T-cell (primary cell): ENCODE results near the gene APOO. TPM values are rescaled to one million over a fixed set of nuclear protein-coding genes. Genes with fewer than 3 reads are reported as not detected.
A peak's percentile ranks its signal among the peaks of the same experiment; 100 is the strongest.
"Not testable (repeated sequence)": the region's sequence is repeated elsewhere in the genome, so short reads cannot be mapped to it uniquely, and the experiment has no call there.

Experiments used
- ATAC-seq, 4 experiments: fragments of 200-7000 bp in 3 of 4; fragments of 150-1000 bp in 1 of 4; cut with Tn5 transposase; replicated peaks in 1 of 4; 1 replicate in 3 of 4; 2 replicates in 1 of 4; pipeline ENCODE4 v1.10.0; 2021; ENCODE audit warnings: moderate library complexity in 3 of 4, mild to moderate bottlenecking in 2 of 4, moderate number of reproducible peaks in 1 of 4
- CTCF ChIA-PET, 2 donors: fragments of 300-600 bp; sonication (Branson Sonifier 250); formaldehyde crosslinking; loops; one replicate each; lab custom pipeline; 2022; ENCODE audit warnings: antibody characterized with exemption in 2 of 2; lab: Charles Lee
- POLR2A ChIA-PET, 2 donors: fragments of 300-600 bp; sonication (Branson Sonifier 250); formaldehyde crosslinking; loops; one replicate each; lab custom pipeline; 2022; ENCODE audit warnings: antibody characterized with exemption in 2 of 2; lab: Charles Lee
- DNase-seq, 35 experiments: peaks; one replicate each; pipeline versions ENCODE4 v3.0.0 to v3.0.0-alpha.2; 2013 to 2023
- H3K27ac ChIP-seq: one replicate; pipeline ENCODE4 v1.5.1; 2013; ENCODE audit warnings: low read length
- H3K27me3 ChIP-seq, 2 experiments: replicated peaks in 1 of 2; 1 replicate in 1 of 2; 2 replicates in 1 of 2; pipeline versions ENCODE4 v1.6.1 to v1.7.0; 2013; ENCODE audit warnings: low read length in 1 of 2, mixed read lengths in 1 of 2; ENCODE audit not compliant: control insufficient read depth in 2 of 2, insufficient read depth in 2 of 2; ENCODE audit errors: extremely low read depth in 1 of 2
- H3K36me3 ChIP-seq, 2 donors: 1 replicate in 1 of 2; 2 replicates in 1 of 2; pipeline versions ENCODE4 v1.6.1 to v1.7.0; 2013; ENCODE audit warnings: low read length in 1 of 2; ENCODE audit not compliant: control insufficient read depth in 2 of 2, insufficient read depth in 1 of 2; ENCODE audit errors: extremely low read depth in 1 of 2
- H3K4me1 ChIP-seq, 2 experiments: 1 replicate in 1 of 2; 2 replicates in 1 of 2; pipeline versions ENCODE4 v1.6.1 to v1.7.0; 2013; ENCODE audit warnings: low read length in 2 of 2, mixed read lengths in 1 of 2; ENCODE audit not compliant: insufficient read depth in 2 of 2, control insufficient read depth in 1 of 2; ENCODE audit errors: extremely low read depth in 1 of 2
- H3K4me3 ChIP-seq, 2 donors: 1 replicate in 1 of 2; 2 replicates in 1 of 2; pipeline versions ENCODE4 v1.5.1 to v1.7.0; 2013; ENCODE audit warnings: mild to moderate bottlenecking in 2 of 2, low read length in 1 of 2, moderate library complexity in 1 of 2; ENCODE audit not compliant: control insufficient read depth in 1 of 2; ENCODE audit errors: extremely low read depth in 1 of 2
- H3K9me3 ChIP-seq: 2 replicates; pipeline ENCODE4 v1.7.0; 2013
- H3K27ac Mint-ChIP-seq, 2 donors: one replicate each; pipeline ENCODE4 v1.8.0; 2020 to 2021; ENCODE audit warnings: mild to moderate bottlenecking in 2 of 2, mixed read lengths in 2 of 2
- H3K27me3 Mint-ChIP-seq, 2 donors: one replicate each; pipeline ENCODE4 v1.8.0; 2021 to 2022; ENCODE audit warnings: mixed read lengths in 2 of 2
- H3K36me3 Mint-ChIP-seq: one replicate; pipeline ENCODE4 v1.8.0; 2021; ENCODE audit warnings: mixed read lengths
- H3K4me1 Mint-ChIP-seq, 3 donors: one replicate each; pipeline ENCODE4 v1.8.0; 2020 to 2022; ENCODE audit warnings: mixed read lengths in 3 of 3, mild to moderate bottlenecking in 1 of 3
- H3K4me3 Mint-ChIP-seq, 3 donors: one replicate each; pipeline ENCODE4 v1.8.0; 2020 to 2022; ENCODE audit warnings: mild to moderate bottlenecking in 3 of 3, mixed read lengths in 3 of 3, moderate library complexity in 3 of 3
- H3K9me3 Mint-ChIP-seq, 3 donors: one replicate each; pipeline ENCODE4 v1.8.0; 2020 to 2022; ENCODE audit warnings: mixed read lengths in 3 of 3
- WGBS: methylation state at CpG from one replicate; pipeline ENCODE4 v1.1.5; 2013; ENCODE audit warnings: missing lambda C conversion rate; ENCODE audit not compliant: insufficient coverage; 5-methylcytosine and 5-hydroxymethylcytosine counted together
- total RNA-seq, 35 experiments: library from RNA in 6 of 35; stranded (reverse) in 6 of 35; fragments of 120-200 nt in 1 of 35; gene quantifications; one replicate each; pipeline versions ENCODE4 v1.2.1 to v1.2.4 and lab custom pipeline; 2013 to 2026

Gene APOO
- total RNA-seq, 5 donors from 2014 or later (not counting 1 experiment from before 2014, with no cell fraction given), result 5.2 to 16.5 (median 6.4) TPM

- Mint-ChIP-seq H3K4me1 (peaks cover 0 to 20% (median 5%) of the 10 kb centered on the region in 3 donors), H3K27ac (peak overlapping the region in 1 of 2 donors; percentile 39)
- H3K36me3 Mint-ChIP-seq, H3K36me3 ChIP-seq, H3K4me3 ChIP-seq, H3K9me3 Mint-ChIP-seq, H3K27me3 Mint-ChIP-seq, ATAC-seq, H3K27ac ChIP-seq, H3K4me1 ChIP-seq, H3K27me3 ChIP-seq, DNase-seq, H3K4me3 Mint-ChIP-seq, CTCF ChIA-PET, H3K9me3 ChIP-seq, POLR2A ChIA-PET: not testable (repeated sequence)
- no CpG with 5 or more reads among the region's 2 CpGs for WGBS
Measured at GRCh38 chrX:23861952-23862351, 45.8 kb downstream of the APOO start.

- H3K4me1 Mint-ChIP-seq, result peaks cover 0 to 20% (median 5%) of the 10 kb centered on the region in 3 donors
- WGBS, result no CpG with 5 or more reads among the region's 6 CpGs
- CTCF ChIA-PET, result no interaction called here
- Histone ChIP-seq H3K4me3 (no peak overlapping the region), H3K27ac (no peak overlapping the region), H3K27me3 (no peaks in the 10 kb centered on the region), H3K4me1 (no peaks in the 10 kb centered on the region), H3K9me3 (no peaks in the 10 kb centered on the region), H3K36me3 (peaks cover 0 to 4% of the 10 kb centered on the region in 2 donors)
- no peaks in the 10 kb centered on the region for H3K9me3 Mint-ChIP-seq
- no peaks in the 10 kb centered on the region for H3K27me3 Mint-ChIP-seq
- ATAC-seq (no peak), DNase-seq (peak in 1 of 35 experiments; percentile 4)
- H3K27ac Mint-ChIP-seq, result peak overlapping the region in 1 of 2 donors; percentile 39
- no peak overlapping the region for H3K4me3 Mint-ChIP-seq
- POLR2A ChIA-PET, result no interaction called here
- peaks cover 6% of the 10 kb centered on the region for H3K36me3 Mint-ChIP-seq
Measured at GRCh38 chrX:23861215-23861896, 46.4 kb downstream of the APOO start.

- H3K27me3 ChIP-seq, H3K9me3 Mint-ChIP-seq, POLR2A ChIA-PET, H3K27ac Mint-ChIP-seq, H3K4me3 ChIP-seq, H3K36me3 ChIP-seq, H3K27ac ChIP-seq, ATAC-seq, H3K9me3 ChIP-seq, H3K36me3 Mint-ChIP-seq, CTCF ChIA-PET, H3K27me3 Mint-ChIP-seq, DNase-seq, H3K4me3 Mint-ChIP-seq, H3K4me1 ChIP-seq: not testable (repeated sequence)
- H3K4me1 Mint-ChIP-seq, result peaks cover 0 to 20% (median 5%) of the 10 kb centered on the region in 3 donors
- no CpG with 5 or more reads among the region's 7 CpGs for WGBS
Measured at GRCh38 chrX:23859238-23859637, 48.5 kb downstream of the APOO start.

GRCh38 chrX:23857935-23858334, 49.8 kb downstream of the APOO start:
- Mint-ChIP-seq H3K4me1 (peaks cover 0 to 13% (median 5%) of the 10 kb centered on the region in 3 donors), H3K27ac (no peak overlapping the region), H3K36me3 (peaks cover 4% of the 10 kb centered on the region), H3K9me3 (no peaks in the 10 kb centered on the region), H3K27me3 (no peaks in the 10 kb centered on the region), H3K4me3 (no peak overlapping the region)
- Histone ChIP-seq H3K36me3 (no peaks in the 10 kb centered on the region), H3K4me3 (no peak overlapping the region), H3K4me1 (no peaks in the 10 kb centered on the region), H3K27me3 (no peaks in the 10 kb centered on the region), H3K9me3 (no peaks in the 10 kb centered on the region), H3K27ac (no peak overlapping the region)
- CTCF ChIA-PET, result no interaction called here
- POLR2A ChIA-PET, result interaction anchor here in 1 of 2 donors (0.6 kb wide), 1 partner anchor 59 kb away, joined by 18 read pairs; no protein-coding TSS in a partner anchor
- ATAC-seq, result no peak
- no peak for DNase-seq
- WGBS, result no CpG with 5 or more reads among the region's 5 CpGs

- Mint-ChIP-seq H3K27ac (no peak overlapping the region), H3K9me3 (no peaks in the 10 kb centered on the region), H3K36me3 (peaks cover 4% of the 10 kb centered on the region), H3K4me1 (peaks cover 0 to 11% (median 2%) of the 10 kb centered on the region in 3 donors), H3K4me3 (no peak overlapping the region), H3K27me3 (no peaks in the 10 kb centered on the region)
- Histone ChIP-seq H3K36me3 (no peaks in the 10 kb centered on the region), H3K4me1 (no peaks in the 10 kb centered on the region), H3K27ac (no peak overlapping the region), H3K27me3 (no peaks in the 10 kb centered on the region), H3K9me3 (no peaks in the 10 kb centered on the region), H3K4me3 (no peak overlapping the region)
- POLR2A ChIA-PET, result no interaction called here
- CTCF ChIA-PET, result no interaction called here
- ATAC-seq (no peak), DNase-seq (no peak)
Measured at GRCh38 chrX:23857363-23857762, 50.4 kb downstream of the APOO start.

- Mint-ChIP-seq H3K4me1 (peaks cover 0 to 2% (median 0%) of the 10 kb centered on the region in 3 donors), H3K4me3 (no peak overlapping the region), H3K9me3 (no peaks in the 10 kb centered on the region), H3K27me3 (no peaks in the 10 kb centered on the region), H3K36me3 (peaks cover 4% of the 10 kb centered on the region), H3K27ac (no peak overlapping the region)
- ATAC-seq, result no peak
- ChIA-PET POLR2A (no interaction called here), CTCF (interaction anchor here in 1 of 2 donors (0.7 to 0.9 kb wide), 2 partner anchors 17 to 72 kb away, joined by 3 to 6 read pairs; partner anchors contain the start of gene SAT1)
- Histone ChIP-seq H3K9me3 (no peaks in the 10 kb centered on the region), H3K27ac (no peak overlapping the region), H3K27me3 (no peaks in the 10 kb centered on the region), H3K4me1 (no peaks in the 10 kb centered on the region), H3K36me3 (no peaks in the 10 kb centered on the region), H3K4me3 (no peak overlapping the region)
- DNase-seq, result no peak
- no CpG with 5 or more reads among the region's 4 CpGs for WGBS
Measured at GRCh38 chrX:23855569-23855968, 52.2 kb downstream of the APOO start.
